ENCODE measurements around the gene KRTAP26-1. TPM values are rescaled to one million over a fixed set of nuclear protein-coding genes. Genes with fewer than 3 reads are reported as not detected.

KRTAP26-1 gene
- polyA plus RNA-seq, 4 donors, result not detected

- DNase-seq (ENCODE audit: low read depth in 4 of 4, low spot score in 3 of 4), result no peak
Observed at GRCh38 chr21:30271611-30272010, 48.5 kb downstream of the KRTAP26-1 start.

DNA sequence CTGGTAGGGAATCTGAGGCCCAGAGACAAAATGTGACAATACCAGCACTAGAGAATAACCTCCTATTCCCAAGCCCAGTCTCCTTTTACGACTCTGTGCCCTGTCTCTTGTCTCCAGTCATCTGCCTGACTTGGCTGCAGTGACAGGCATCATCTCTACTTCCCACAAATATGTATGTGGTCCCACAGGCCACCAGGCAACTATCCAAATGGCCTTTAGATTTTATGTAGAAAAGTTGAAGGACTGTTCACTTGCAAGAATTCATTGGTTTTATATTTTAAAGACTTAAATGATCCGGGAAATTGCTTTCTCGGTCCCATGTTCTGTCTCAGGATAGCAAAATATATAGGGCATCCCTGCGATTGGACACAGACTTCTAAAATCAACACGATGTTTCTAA is 49.0 kb downstream of the KRTAP26-1 start:
- no peak for DNase-seq (ENCODE audit: low read depth in 4 of 4, low spot score in 3 of 4)

DNA sequence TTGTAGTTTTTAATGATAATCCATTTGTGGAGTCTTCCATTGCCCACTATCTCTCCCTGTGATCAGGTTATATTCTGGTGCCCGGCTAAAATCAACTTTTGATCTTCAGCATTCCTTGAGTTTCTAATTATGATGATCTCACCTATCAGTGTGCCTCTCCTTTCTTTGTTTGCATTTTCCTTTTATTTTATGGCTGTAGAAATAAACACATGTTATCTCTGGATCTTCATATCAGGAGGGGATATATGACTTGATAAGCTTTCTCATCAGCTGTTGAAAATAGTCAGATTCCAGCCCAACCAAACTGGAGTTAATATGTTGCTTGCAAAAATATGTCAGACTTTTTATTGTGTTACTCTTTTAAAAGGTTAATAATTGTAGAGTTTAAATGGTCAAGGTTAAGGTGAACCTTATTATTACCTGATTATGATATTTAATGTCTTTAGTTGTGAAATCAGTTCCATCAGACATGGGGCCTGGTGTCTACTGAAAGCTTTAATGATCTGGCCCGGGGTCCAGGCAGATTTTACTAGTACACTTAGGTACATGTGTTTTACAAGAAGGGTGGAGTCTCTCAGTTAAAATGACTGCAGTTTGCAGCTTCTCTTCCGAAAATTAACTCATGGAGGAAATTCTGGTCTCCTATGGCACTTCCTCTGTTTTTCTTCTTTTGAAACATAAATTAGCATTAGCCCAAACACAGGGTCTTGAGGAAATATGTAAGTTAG is 50.1 kb downstream of the KRTAP26-1 start:
- DNase-seq (ENCODE audit: low read depth in 4 of 4, low spot score in 3 of 4), result no peak

Other genes with a start within 250 kb of the KRTAP26-1 start
- not detected for gene CLDN17, start 153.5 kb downstream of the KRTAP26-1 start, polyA plus RNA-seq (ENCODE audit: insufficient read length in 4 of 4)
- 10 to 100 TPM in 3 of 4 donors, 1 to 10 TPM in 1; 1.1 to 81.3 (median 59.7) TPM for gene CLDN8, start 104.2 kb downstream of the KRTAP26-1 start, polyA plus RNA-seq (ENCODE audit: insufficient read length in 4 of 4)
- not detected for gene KRTAP24-1, start 37.4 kb downstream of the KRTAP26-1 start, polyA plus RNA-seq (ENCODE audit: insufficient read length in 4 of 4)
- not detected for gene KRTAP25-1, start 30.8 kb downstream of the KRTAP26-1 start, polyA plus RNA-seq (ENCODE audit: insufficient read length in 4 of 4)
- gene KRTAP27-1, start 17.4 kb upstream of the KRTAP26-1 start, polyA plus RNA-seq (ENCODE audit: insufficient read length in 4 of 4), result not detected
- not detected for gene KRTAP23-1, start 28.3 kb upstream of the KRTAP26-1 start, polyA plus RNA-seq (ENCODE audit: insufficient read length in 4 of 4)
- not detected for gene KRTAP13-2, start 52.0 kb upstream of the KRTAP26-1 start, polyA plus RNA-seq (ENCODE audit: insufficient read length in 4 of 4)
- not detected for gene KRTAP13-1, start 75.7 kb upstream of the KRTAP26-1 start, polyA plus RNA-seq (ENCODE audit: insufficient read length in 4 of 4)
- gene KRTAP13-3, start 105.6 kb upstream of the KRTAP26-1 start, polyA plus RNA-seq (ENCODE audit: insufficient read length in 4 of 4), result not detected
- not detected for gene KRTAP13-4, start 109.9 kb upstream of the KRTAP26-1 start, polyA plus RNA-seq (ENCODE audit: insufficient read length in 4 of 4)
- not detected for gene KRTAP15-1, start 120.0 kb upstream of the KRTAP26-1 start, polyA plus RNA-seq (ENCODE audit: insufficient read length in 4 of 4)
- not detected for gene KRTAP19-1, start 160.1 kb upstream of the KRTAP26-1 start, polyA plus RNA-seq (ENCODE audit: insufficient read length in 4 of 4)
- gene KRTAP19-2, start 167.1 kb upstream of the KRTAP26-1 start, polyA plus RNA-seq (ENCODE audit: insufficient read length in 4 of 4), result not detected
- gene KRTAP19-3, start 171.7 kb upstream of the KRTAP26-1 start, polyA plus RNA-seq (ENCODE audit: insufficient read length in 4 of 4), result not detected
- not detected for gene KRTAP19-4, start 176.8 kb upstream of the KRTAP26-1 start, polyA plus RNA-seq (ENCODE audit: insufficient read length in 4 of 4)
- not detected for gene KRTAP19-5, start 181.8 kb upstream of the KRTAP26-1 start, polyA plus RNA-seq (ENCODE audit: insufficient read length in 4 of 4)
- gene KRTAP19-6, start 221.5 kb upstream of the KRTAP26-1 start, polyA plus RNA-seq (ENCODE audit: insufficient read length in 4 of 4), result not detected
- gene KRTAP19-7, start 241.0 kb upstream of the KRTAP26-1 start, polyA plus RNA-seq (ENCODE audit: insufficient read length in 4 of 4), result not detected